Measurements from ENCODE around the gene KIF16B. TPM values are rescaled to one million over a fixed set of nuclear protein-coding genes. Genes with fewer than 3 reads are reported as not detected.

Gene KIF16B
- total RNA-seq, 1 experiment from 2014 or later = 16.6 TPM

DNA sequence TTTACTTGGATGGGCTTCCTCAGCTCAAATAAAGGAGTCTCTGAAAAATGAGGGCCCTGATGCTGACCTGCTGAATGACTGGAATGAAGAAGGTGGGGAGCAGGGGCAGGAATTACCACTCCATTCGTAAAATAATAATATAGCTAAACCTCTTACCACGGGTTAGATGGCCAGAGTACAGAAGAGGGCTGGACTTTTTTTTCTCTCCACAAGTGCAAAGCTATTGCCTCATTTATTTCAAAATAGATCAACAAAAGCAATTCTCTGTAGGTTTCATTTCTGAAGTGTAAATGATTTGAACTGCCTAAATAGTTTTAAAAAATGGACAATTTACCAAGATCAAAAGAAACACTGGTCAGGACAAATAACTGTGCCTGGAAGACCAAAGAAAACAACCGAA is 256.7 kb downstream of the KIF16B start:
- H3K27me3 ChIP-seq (ENCODE audit: control insufficient read depth, insufficient read depth, low read length) = no peaks in the 10 kb centered on the region
- no peak for DNase-seq (ENCODE audit: low read depth, low spot score)
- no peak overlapping the region for H3K4me3 ChIP-seq (ENCODE audit: low read depth in 2 of 2, low read length in 2 of 2)
- CTCF ChIA-PET = no interaction called here
- no peak overlapping the region for H3K27ac ChIP-seq (ENCODE audit: low read length)
- H3K4me1 ChIP-seq (ENCODE audit: control insufficient read depth, insufficient read depth, low read length) = no peaks in the 10 kb centered on the region
- H3K9me3 ChIP-seq (ENCODE audit: control insufficient read depth, insufficient read depth, low read depth, low read length) = no peaks in the 10 kb centered on the region
- ATAC-seq = no peak
- POLR2A ChIA-PET = no interaction called here
- H3K36me3 ChIP-seq (ENCODE audit: control insufficient read depth, insufficient read depth, low read length) = no peaks in the 10 kb centered on the region
- no TSS peak for BruUV-seq (replicated peaks)
- in situ Hi-C loops (cut with HindIII; ENCODE audit: low pct_unique_long_range_greater_than_20kb, low sequenced_read_pairs) = no loop called here
- TF ChIP-seq, protein P1, sequence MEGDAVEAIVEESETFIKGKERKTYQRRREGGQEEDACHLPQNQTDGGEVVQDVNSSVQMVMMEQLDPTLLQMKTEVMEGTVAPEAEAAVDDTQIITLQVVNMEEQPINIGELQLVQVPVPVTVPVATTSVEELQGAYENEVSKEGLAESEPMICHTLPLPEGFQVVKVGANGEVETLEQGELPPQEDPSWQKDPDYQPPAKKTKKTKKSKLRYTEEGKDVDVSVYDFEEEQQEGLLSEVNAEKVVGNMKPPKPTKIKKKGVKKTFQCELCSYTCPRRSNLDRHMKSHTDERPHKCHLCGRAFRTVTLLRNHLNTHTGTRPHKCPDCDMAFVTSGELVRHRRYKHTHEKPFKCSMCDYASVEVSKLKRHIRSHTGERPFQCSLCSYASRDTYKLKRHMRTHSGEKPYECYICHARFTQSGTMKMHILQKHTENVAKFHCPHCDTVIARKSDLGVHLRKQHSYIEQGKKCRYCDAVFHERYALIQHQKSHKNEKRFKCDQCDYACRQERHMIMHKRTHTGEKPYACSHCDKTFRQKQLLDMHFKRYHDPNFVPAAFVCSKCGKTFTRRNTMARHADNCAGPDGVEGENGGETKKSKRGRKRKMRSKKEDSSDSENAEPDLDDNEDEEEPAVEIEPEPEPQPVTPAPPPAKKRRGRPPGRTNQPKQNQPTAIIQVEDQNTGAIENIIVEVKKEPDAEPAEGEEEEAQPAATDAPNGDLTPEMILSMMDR (IDR thresholded peaks at IDR 0.05) = no peak
- TF ChIP-seq SIN3A (IDR thresholded peaks at IDR 0.05; ENCODE audit: borderline replicate concordance, insufficient read depth, low read depth, low read length) (no peak), TCF7L2 (IDR thresholded peaks at IDR 0.05; ENCODE audit: low read depth, low read length) (no peak), POLR2AphosphoS5 (IDR thresholded peaks at IDR 0.05; ENCODE audit: low read depth, low read length) (no peak)
- TF ChIP-seq, protein P2, sequence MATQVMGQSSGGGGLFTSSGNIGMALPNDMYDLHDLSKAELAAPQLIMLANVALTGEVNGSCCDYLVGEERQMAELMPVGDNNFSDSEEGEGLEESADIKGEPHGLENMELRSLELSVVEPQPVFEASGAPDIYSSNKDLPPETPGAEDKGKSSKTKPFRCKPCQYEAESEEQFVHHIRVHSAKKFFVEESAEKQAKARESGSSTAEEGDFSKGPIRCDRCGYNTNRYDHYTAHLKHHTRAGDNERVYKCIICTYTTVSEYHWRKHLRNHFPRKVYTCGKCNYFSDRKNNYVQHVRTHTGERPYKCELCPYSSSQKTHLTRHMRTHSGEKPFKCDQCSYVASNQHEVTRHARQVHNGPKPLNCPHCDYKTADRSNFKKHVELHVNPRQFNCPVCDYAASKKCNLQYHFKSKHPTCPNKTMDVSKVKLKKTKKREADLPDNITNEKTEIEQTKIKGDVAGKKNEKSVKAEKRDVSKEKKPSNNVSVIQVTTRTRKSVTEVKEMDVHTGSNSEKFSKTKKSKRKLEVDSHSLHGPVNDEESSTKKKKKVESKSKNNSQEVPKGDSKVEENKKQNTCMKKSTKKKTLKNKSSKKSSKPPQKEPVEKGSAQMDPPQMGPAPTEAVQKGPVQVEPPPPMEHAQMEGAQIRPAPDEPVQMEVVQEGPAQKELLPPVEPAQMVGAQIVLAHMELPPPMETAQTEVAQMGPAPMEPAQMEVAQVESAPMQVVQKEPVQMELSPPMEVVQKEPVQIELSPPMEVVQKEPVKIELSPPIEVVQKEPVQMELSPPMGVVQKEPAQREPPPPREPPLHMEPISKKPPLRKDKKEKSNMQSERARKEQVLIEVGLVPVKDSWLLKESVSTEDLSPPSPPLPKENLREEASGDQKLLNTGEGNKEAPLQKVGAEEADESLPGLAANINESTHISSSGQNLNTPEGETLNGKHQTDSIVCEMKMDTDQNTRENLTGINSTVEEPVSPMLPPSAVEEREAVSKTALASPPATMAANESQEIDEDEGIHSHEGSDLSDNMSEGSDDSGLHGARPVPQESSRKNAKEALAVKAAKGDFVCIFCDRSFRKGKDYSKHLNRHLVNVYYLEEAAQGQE (IDR thresholded peaks at IDR 0.05; ENCODE audit: insufficient read depth in 1 of 2, low read depth in 2 of 2, low read length in 1 of 2) = no peak
- intact Hi-C loops (cut with micrococcal nuclease; ENCODE audit: unreplicated experiment) = no loop called here

DNA sequence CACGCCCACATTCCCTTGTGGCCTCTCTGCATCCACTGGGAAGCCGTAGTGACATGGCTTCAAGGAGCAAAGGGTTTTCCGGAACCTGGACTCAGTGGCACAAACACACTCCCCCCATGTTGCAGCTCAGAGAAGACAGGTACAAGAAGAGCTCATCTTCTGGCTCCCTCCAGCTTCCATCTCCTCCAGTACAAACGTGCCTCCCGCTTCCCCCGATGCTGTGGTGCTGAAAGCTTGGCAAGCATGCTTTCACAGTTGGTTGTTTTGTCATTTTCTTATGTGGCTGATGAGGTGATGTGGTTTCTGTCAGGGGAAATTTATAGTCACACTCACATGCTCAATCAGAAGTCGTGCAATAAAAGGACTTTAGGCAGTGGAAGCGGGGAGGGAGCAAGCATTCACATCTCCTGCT is 258.5 kb downstream of the KIF16B start:
- TF ChIP-seq, protein P2 (IDR thresholded peaks at IDR 0.05; ENCODE audit: insufficient read depth in 1 of 2, low read depth in 2 of 2, low read length in 1 of 2) = no peak
- TF ChIP-seq, protein P1 (IDR thresholded peaks at IDR 0.05) = no peak
- TF ChIP-seq TCF7L2 (IDR thresholded peaks at IDR 0.05; ENCODE audit: low read depth, low read length) (no peak), SIN3A (IDR thresholded peaks at IDR 0.05; ENCODE audit: borderline replicate concordance, insufficient read depth, low read depth, low read length) (no peak), POLR2AphosphoS5 (IDR thresholded peaks at IDR 0.05; ENCODE audit: low read depth, low read length) (no peak)

More for the DNA sequence above, 258.5 kb downstream of the KIF16B start:
- no peaks in the 10 kb centered on the region for H3K27me3 ChIP-seq (ENCODE audit: control insufficient read depth, insufficient read depth, low read length)
- H3K36me3 ChIP-seq (ENCODE audit: control insufficient read depth, insufficient read depth, low read length) = no peaks in the 10 kb centered on the region
- no peak overlapping the region for H3K4me3 ChIP-seq (ENCODE audit: low read depth in 2 of 2, low read length in 2 of 2)
- in situ Hi-C loops (cut with HindIII; ENCODE audit: low pct_unique_long_range_greater_than_20kb, low sequenced_read_pairs) = no loop called here
- ChIA-PET CTCF (no interaction called here), POLR2A (no interaction called here)
- no TSS peak for BruUV-seq (replicated peaks)
- intact Hi-C loops (cut with micrococcal nuclease; ENCODE audit: unreplicated experiment) = no loop called here
- H3K9me3 ChIP-seq (ENCODE audit: control insufficient read depth, insufficient read depth, low read depth, low read length) = no peaks in the 10 kb centered on the region
- H3K27ac ChIP-seq (ENCODE audit: low read length) = no peak overlapping the region
- DNase-seq (ENCODE audit: low read depth, low spot score) = no peak
- no peak for ATAC-seq
- H3K4me1 ChIP-seq (ENCODE audit: control insufficient read depth, insufficient read depth, low read length) = no peaks in the 10 kb centered on the region
